Loucy (cell line): ENCODE results near the gene TBC1D24.

ENCODE experiments used
- EZH2phosphoT487 ChIP-seq: fragments of 200-600 bp; IDR thresholded peaks from 2 replicates; pipeline ENCODE4 v1.6.1; 2018; ENCODE audit warnings: antibody characterized with exemption, mild to moderate bottlenecking, moderate library complexity, borderline replicate concordance
- TF ChIP-seq, protein P1 (sequence below): fragments of 200-600 bp; sonication (generic); conservative IDR thresholded peaks from 2 replicates; pipeline ENCODE4 v1.5.1; 2014; ENCODE audit warnings: mild to moderate bottlenecking, antibody characterized with exemption, low read length

GRCh38 chr16:2455081-2455845 is 19.7 kb upstream of the TBC1D24 start:
- TF ChIP-seq, protein P1, sequence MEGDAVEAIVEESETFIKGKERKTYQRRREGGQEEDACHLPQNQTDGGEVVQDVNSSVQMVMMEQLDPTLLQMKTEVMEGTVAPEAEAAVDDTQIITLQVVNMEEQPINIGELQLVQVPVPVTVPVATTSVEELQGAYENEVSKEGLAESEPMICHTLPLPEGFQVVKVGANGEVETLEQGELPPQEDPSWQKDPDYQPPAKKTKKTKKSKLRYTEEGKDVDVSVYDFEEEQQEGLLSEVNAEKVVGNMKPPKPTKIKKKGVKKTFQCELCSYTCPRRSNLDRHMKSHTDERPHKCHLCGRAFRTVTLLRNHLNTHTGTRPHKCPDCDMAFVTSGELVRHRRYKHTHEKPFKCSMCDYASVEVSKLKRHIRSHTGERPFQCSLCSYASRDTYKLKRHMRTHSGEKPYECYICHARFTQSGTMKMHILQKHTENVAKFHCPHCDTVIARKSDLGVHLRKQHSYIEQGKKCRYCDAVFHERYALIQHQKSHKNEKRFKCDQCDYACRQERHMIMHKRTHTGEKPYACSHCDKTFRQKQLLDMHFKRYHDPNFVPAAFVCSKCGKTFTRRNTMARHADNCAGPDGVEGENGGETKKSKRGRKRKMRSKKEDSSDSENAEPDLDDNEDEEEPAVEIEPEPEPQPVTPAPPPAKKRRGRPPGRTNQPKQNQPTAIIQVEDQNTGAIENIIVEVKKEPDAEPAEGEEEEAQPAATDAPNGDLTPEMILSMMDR = no peak
- no peak for TF ChIP-seq EZH2phosphoT487
